Testis (tissue), 2 donors: ENCODE data around the gene RGMA.

Source experiments
- CTCF ChIP-seq, 3 experiments: fragments of 450-650 bp in 2 of 3; fragments of 200-600 bp in 1 of 3; sonication (generic) in 1 of 3; IDR thresholded peaks; one replicate each; pipeline ENCODE4 v1.5.1; 2016 to 2019; ENCODE audit warnings: antibody characterized with exemption in 3 of 3, mild to moderate bottlenecking in 2 of 3, moderate library complexity in 1 of 3
- POLR2A ChIP-seq: fragments of 450-650 bp; IDR thresholded peaks from one replicate; pipeline ENCODE4 v1.6.1; 2017; ENCODE audit warnings: antibody characterized with exemption, mild to moderate bottlenecking, moderate library complexity

DNA sequence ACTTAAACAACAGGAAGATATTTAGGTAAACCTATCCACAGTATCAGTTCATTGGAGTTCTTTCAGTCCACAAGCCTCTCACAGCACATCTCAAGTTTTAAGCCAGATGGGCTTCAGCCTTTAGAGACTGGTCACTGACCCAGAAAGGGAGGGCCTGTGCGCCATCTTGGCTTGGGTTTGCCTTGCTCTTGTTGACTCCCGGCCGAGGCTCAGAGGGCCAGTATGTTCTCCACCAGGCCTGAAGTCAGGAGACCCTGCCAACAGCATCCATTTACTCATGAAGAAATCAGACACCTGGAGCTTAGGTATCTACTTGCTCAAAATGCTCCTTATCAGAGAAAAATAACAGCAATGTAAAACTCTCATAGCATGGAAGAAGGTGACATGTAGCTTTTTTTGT lies 6.2 kb downstream of the RGMA start:
- TF ChIP-seq CTCF (IDR thresholded peaks at IDR 0.05) (no peak), POLR2A (no peak)
